ENCODE results near the gene DLST.
"Not testable (repeated sequence)": the region's sequence is repeated elsewhere in the genome, so short reads cannot be mapped to it uniquely, and the experiment has no call there.

DLST gene

GRCh38 chr14:74919421-74920165 lies 37.9 kb downstream of the DLST start:
- DNase-seq, result no peak

- DNase-seq, result no peak
These were observed 38.6 kb downstream of the DLST start for GRCh38 chr14:74920281-74920680.

DNA sequence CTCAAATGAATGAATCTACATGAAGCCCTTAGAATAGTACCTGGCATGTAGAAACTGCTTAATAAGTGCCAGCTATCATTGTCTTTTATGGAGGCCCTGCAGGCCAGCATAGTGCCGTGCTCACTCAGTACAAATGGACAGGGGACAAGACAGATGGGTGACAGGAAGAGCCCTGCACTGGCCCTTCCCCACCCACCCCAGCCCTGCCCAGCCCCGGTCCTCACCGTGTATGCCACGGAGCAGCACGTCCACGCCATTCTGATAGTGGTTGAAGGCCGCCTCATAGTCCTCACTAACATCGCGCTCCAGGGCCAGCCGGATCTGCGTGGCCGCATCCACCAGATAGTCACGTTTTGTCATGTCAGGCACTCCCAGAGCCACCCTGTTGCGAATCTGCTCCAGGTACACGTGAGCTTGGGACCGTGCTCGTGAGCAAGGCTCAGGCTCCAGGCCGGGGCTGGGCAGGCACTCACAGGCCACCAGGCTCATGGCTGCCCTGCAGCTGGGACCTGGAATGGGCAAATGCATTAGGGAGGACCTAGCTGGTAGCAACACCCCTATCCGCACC lies 39.4 kb downstream of the DLST start:
- no peak for DNase-seq

DNA sequence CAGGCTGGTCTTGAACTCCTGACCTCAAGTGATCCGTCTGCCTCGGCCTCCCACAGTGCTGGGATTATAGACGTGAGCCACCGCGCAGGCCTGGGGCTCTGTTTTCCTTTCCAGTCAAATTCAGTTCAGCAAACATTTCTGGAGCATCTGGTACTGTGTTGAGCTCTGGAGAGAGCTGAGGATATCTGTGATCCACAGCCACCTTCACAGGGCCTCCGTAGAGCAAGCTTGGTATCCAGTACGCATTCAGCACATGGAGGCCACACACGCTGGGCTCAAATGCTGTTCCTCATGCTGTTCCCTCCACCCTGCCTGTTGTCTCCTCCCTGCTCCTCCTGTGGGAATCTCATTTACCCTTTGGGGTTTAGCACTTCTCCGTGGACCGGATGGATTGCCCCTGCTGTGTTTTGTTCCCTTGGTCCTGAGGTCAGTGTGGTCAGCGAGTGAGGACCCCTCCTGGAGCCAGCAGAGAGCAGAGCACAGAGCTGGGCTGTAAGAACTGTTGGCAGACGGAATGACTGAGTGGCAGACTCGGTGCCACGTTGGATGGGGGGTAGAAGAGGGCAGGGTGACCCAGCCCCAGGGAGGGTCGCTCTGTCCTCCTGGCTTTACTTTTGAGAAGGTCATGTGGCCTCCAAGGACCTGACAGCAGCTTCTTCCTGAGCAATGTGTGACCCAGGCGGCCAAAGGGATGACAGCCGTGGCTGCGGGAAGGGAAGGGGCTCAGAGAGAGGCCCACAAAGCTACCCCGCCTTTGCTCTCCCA lies 40.5 kb downstream of the DLST start:
- DNase-seq, result no peak

DNA sequence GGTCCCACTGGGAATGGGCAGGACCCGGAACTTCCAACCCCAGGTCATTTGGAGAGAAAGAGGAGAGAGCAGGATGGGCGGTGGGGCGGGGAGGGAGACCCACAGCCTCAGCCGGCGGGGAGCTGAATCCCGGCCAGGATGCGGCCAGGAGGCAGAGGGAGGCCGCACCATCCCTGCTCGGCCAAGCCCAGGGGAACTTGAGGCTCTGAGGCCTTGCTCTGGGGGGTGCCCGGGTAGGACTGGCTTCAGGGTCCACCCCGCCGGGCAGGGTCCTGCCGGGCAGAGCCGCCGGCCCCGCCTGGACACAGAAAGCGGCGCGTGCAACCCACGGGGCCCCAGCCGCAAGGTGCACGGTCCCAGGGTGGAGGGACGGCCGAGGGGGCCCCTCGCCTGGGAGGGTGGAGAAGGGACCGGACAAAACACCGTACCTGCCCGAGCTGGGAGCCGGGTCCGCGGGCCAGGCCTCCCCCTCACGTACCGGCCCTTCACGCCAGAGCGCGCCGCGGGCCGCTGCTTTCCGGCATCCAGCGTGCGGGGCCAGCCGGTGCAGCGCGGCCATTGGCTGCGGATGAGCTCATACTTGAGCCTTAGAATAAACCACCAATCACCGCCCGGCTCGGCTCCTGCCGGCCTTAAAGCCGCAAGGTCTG lies 41.2 kb downstream of the DLST start, which contains the start of gene RPS6KL1:
RPS6KL1 (minus strand) TSS at position 509 of the 650 bp plus-strand sequence. CDS start 1,719 bp downstream, outside the sequence.
- DNase-seq, result peak; percentile 70

DNA sequence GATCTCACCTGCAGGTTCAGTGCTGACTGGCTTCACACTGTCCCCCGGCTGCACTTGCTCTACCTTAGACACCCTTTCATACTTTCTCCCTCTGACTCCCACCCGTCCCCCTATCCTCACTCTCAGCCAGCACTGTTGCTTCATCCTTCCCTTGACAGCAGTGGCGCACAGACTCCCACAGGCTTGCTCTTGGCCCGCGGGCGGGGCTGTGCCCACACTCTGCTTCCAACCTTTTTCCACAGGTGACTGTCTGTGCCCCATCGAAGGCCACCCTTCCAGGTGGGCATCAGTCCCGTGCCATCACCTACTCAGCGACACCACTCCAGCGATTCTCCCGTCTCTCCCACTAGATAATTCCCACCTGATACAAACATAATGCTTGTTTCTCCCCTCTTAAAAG lies 42.3 kb downstream of the DLST start:
- no peak for DNase-seq

DNA sequence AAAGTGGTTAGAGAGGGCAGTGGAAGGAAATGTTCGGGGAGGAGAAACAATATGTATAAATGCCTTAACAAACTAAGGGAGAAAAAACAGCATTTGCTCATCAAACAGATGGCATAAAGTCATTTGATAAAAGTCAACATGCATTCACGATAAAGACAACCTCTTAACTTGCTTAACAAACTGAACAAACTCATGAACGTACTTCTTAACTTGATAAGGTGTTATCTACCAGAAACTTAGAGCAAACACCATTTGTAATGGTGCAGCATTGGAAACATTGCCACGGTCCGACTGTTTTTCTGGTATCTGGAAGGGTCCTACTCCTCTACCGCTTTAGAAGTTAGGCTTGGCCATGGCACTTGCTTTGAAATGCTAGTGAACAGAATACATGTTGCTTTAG lies 45.5 kb downstream of the DLST start:
- DNase-seq, result no peak

- no peak for DNase-seq
These were observed 47.5 kb downstream of the DLST start for GRCh38 chr14:74929242-74929641.

GRCh38 chr14:74931744-74932143 lies 50.0 kb downstream of the DLST start:
- DNase-seq, result not testable (repeated sequence)

GRCh38 chr14:74932401-74932901 lies 50.7 kb downstream of the DLST start:
- DNase-seq, result no peak

- not testable (repeated sequence) for DNase-seq
These were observed 51.2 kb downstream of the DLST start for GRCh38 chr14:74932936-74933335.

DNA sequence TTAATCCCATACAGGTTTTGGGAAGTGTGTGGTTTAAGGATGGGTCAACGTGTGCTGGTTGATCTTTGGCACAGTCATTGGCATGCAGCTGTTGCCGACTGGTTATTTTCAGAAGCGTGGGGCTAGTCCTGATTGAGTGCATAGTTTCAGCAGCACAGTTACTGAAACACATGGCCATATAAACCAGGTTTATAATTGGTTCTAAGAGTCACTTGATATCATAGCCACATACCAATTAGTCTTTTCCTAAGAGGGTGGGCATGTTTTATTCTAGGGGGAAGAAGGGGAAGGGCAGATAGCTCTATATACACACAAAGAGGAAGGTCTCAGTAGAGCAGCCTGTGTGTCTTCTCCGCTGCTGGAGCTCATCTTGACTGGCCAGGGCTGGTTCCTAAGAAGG lies 52.3 kb downstream of the DLST start:
- no peak for DNase-seq

GRCh38 chr14:74934476-74935359 lies 53.0 kb downstream of the DLST start:
- no peak for DNase-seq

GRCh38 chr14:74935360-74935680 lies 53.6 kb downstream of the DLST start:
- no peak for DNase-seq

- no peak for DNase-seq
These were observed 54.4 kb downstream of the DLST start for GRCh38 chr14:74936151-74936550.

GRCh38 chr14:74936731-74937130 lies 55.0 kb downstream of the DLST start:
- DNase-seq, result no peak

- no peak for DNase-seq
These were observed 55.5 kb downstream of the DLST start for GRCh38 chr14:74937171-74937570.

DNA sequence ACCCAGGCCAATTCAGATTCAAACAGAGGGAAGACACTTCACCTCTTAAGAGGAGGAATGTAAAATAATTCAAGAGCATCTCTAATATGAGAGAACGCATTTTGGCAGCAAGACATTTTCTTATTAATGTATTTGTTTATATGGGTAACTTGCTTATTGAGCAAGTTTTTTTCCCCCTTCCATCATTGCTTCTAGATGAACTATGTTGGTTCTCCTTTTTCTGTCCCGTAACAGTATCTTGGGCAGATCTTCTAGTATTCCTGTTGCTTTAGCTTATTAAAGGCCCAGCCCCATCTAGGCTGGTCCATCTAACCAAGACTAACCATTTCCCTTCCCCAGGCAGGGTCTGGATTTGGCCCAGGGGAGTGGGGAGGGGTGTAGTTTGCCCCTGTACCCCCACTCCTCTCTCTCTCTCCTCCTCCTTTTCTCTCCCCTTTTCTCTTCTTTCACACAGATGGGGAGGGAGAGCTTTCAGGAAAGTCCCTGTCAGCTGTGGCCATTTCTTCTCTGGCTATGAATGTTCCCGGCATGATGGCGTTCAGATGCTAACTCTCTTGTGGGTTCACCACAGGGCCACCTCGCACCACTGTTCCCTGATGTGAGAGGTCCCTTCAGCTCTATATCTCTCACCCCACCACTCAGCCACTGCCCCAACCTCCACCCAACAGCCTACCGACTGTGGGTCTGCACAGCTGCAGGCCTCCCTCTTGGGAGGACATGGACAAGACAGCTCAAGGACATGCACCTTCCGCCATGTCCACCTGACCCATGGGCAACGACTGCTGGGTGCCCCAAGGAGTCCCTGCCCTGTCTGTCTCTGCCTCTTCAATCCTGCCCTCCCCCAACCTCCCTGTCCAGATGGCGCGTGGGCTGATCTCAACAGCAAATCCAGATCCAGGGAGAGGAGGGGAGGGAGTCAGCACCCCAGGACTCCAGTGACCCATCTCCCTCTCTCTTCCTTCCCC lies 57.1 kb downstream of the DLST start:
- DNase-seq, result no peak

DNA sequence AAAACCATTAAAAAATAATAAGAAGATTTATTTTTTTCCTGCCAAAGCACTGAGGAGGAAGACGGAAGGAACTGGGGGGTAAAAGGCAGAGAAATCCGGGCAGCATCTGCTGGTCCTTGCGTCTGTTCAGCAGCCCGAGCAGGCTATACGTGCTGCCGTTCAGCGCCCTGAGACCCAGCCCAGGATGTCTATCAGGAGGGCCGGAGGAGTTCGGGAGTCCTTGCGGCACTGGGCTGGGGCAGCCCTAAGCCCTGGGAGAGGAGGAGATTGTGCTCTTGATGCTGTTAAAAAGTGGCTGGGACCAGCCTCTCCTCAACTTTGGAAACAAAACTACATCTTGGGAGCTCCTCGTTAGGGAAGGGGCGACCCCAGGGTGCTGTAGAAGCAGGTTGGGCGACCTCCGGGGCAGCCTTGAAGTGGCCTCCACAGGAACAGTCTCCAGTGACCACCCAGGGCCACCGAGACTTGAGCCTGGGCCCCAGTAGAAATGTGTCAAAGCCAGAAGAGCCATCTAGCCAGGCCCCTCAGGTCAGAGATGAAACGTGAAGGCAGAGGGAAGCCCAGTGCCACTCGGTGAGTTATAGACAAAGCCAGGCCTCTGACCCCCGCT lies 59.3 kb downstream of the DLST start:
- DNase-seq, result no peak

- DNase-seq, result peak; percentile 66
These were observed 60.0 kb downstream of the DLST start for GRCh38 chr14:74941676-74942097.

- DNase-seq, result no peak
These were observed 60.5 kb downstream of the DLST start for GRCh38 chr14:74942181-74942580.
